K562 (cell line): ENCODE measurements around the gene SETD7. TPM values are rescaled to one million over a fixed set of nuclear protein-coding genes. Genes with fewer than 3 reads are reported as not detected.

Source experiments
- ATF6 ChIP-seq: sonication (generic); formaldehyde crosslinking; IDR thresholded peaks from 2 replicates; pipeline ENCODE4 v1.4.0; 2020; ENCODE audit warnings: mild to moderate bottlenecking, missing genetic modification reagents
- CEBPG ChIP-seq, 3 experiments: fragments of 200-800 bp in 1 of 3; sonication (Bioruptor generic) in 1 of 3; sonication (generic) in 1 of 3; formaldehyde crosslinking in 1 of 3; IDR thresholded peaks in 2 of 3; conservative IDR thresholded peaks in 1 of 3; 2 replicates each; pipeline versions ENCODE4 v1.6.1 to v1.8.0; 2016 to 2022; ENCODE audit warnings: missing compliant biosample characterization in 2 of 3, missing genetic modification characterization in 2 of 3, mild to moderate bottlenecking in 1 of 3, missing genetic modification reagents in 1 of 3
- CREM ChIP-seq: IDR thresholded peaks from 2 replicates; pipeline ENCODE4 v1.6.1; 2014; ENCODE audit warnings: antibody characterized with exemption, low read depth
- JUND ChIP-seq, 2 experiments: IDR thresholded peaks; 2 replicates in 1 of 2; 3 replicates in 1 of 2; pipeline ENCODE4 v1.6.1; 2011; ENCODE audit warnings: borderline replicate concordance in 2 of 2, low read depth in 2 of 2, low read length in 2 of 2, improper control_type of control experiment in 1 of 2, missing biosample characterization in 1 of 2, missing genetic modification characterization in 1 of 2, missing genetic modification reagents in 1 of 2
- TSC22D4 ChIP-seq: fragments of 450-650 bp; IDR thresholded peaks from 2 replicates; pipeline ENCODE4 v1.6.1; 2016; ENCODE audit warnings: missing genetic modification characterization, missing biosample characterization, control low read depth
- ZBTB40 ChIP-seq, 2 experiments: fragments of 450-650 bp in 1 of 2; sonication (generic) in 1 of 2; formaldehyde crosslinking in 1 of 2; IDR thresholded peaks; 2 replicates each; pipeline versions ENCODE4 v1.7.1 to v1.9.0; 2016 to 2022; ENCODE audit warnings: inconsistent platforms in 1 of 2, mild to moderate bottlenecking in 1 of 2, missing genetic modification reagents in 1 of 2
- ZNF764 ChIP-seq: fragments of 250-450 bp; sonication (Bioruptor Pico); IDR thresholded peaks from 2 replicates; pipeline ENCODE4 v1.4.0; 2020; ENCODE audit warnings: low read depth, mild to moderate bottlenecking, moderate library complexity
- polyA plus RNA-seq, 8 experiments: library from polyadenylated mRNA; depleted of rRNA in 4 of 8; stranded (reverse) in 5 of 8; unstranded in 3 of 8; fragments of >200 nt; fragmentation: Nextera tagmentation in 2 of 8; fragmentation: Illumina TruSeq in 1 of 8; extraction: Ambion mirVana in 2 of 8; extraction: Trizol in 1 of 8; gene quantifications; 2 replicates each; pipeline versions ENCODE4 v1.2.1 to v1.2.3, GENCODE V29; 2011 to 2014; ENCODE audit warnings: inconsistent platforms in 1 of 8, missing spikeins in 1 of 8
- total RNA-seq, 7 experiments: library from RNA; depleted of rRNA in 6 of 7; stranded (reverse); fragments of >200 nt in 6 of 7; fragmentation: Illumina TruSeq in 2 of 7; extraction: Trizol in 2 of 7; gene quantifications; 2 replicates each; pipeline versions ENCODE4 v1.2.1 to v1.2.3, GENCODE V29; 2011 to 2021; ENCODE audit warnings: low replicate concordance in 1 of 7
- TF ChIP-seq, protein P1 (sequence below): sonication (generic); formaldehyde crosslinking; IDR thresholded peaks from 2 replicates; pipeline ENCODE4 v1.8.1; 2023; ENCODE audit warnings: mild to moderate bottlenecking, missing genetic modification reagents

Gene SETD7
- total and polyA plus RNA-seq, 9 of the 15 experiments (the other 6 are each of a cell fraction or from before 2014, with no cell fraction given), result 0.37 to 2.4 (median 1.7) TPM

DNA sequence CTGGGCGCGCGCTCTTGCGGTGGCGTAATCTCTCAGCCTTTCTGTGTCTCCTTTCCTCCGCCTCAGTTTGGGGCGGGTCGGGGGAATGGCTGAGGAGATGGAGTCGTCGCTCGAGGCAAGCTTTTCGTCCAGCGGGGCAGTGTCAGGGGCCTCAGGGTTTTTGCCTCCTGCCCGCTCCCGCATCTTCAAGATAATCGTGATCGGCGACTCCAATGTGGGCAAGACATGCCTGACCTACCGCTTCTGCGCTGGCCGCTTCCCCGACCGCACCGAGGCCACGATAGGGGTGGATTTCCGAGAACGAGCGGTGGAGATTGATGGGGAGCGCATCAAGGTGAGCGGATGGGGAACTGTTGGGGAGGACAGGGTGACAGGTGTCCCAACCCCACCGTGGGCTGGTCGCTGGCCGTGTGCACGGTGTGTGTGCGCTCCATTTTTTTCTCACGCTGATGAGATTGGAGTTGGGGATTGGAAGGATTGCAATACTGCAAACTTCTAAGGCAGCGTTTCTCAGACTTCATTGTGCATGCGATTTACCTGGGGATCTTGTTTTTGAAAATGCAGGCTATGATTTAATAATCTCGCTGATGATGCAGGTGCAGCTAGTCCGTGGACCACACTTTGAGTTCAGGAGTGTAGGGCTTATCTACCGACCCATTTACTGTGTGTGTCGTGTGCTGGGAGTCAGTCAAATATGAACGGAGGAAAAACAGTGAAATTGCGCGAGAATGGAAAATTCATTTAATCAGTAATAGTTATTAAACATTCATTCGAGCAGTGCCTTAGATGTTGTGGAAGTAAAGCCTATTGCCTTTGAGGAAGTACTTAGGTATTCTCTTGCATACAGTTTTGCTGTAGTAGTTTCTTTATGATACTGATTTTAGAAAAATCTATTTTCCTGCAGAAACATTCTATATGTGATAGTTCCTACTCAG lies 101.6 kb downstream of the SETD7 start, which contains the start of gene RAB33B (continued):
- no peak for TF ChIP-seq TSC22D4 (tag)
- TF ChIP-seq JUND (IDR thresholded peaks at IDR 0.05; ENCODE audit: borderline replicate concordance, low read depth, low read length), result 0 out of 2 replicates have a peak, but pooled peaks have one; percentile 43
- no peak; the same call in 1 of the 3 replicates for TF ChIP-seq JUND (tag; IDR thresholded peaks at IDR 0.05; ENCODE audit: borderline replicate concordance, low read depth, low read length)
- peak; percentile 80 for TF ChIP-seq CEBPG (CRISPR knock-in tag; IDR thresholded peaks at IDR 0.05)
- TF ChIP-seq CEBPG (tag; conservative IDR thresholded peaks at IDR 0.05 in 1 of 2, IDR thresholded peaks at IDR 0.05 in 1 of 2), result peak; percentile 81 to 87
- peak; percentile 42; the same call in 1 of the 2 replicates for TF ChIP-seq CREM
- TF ChIP-seq, protein P1, sequence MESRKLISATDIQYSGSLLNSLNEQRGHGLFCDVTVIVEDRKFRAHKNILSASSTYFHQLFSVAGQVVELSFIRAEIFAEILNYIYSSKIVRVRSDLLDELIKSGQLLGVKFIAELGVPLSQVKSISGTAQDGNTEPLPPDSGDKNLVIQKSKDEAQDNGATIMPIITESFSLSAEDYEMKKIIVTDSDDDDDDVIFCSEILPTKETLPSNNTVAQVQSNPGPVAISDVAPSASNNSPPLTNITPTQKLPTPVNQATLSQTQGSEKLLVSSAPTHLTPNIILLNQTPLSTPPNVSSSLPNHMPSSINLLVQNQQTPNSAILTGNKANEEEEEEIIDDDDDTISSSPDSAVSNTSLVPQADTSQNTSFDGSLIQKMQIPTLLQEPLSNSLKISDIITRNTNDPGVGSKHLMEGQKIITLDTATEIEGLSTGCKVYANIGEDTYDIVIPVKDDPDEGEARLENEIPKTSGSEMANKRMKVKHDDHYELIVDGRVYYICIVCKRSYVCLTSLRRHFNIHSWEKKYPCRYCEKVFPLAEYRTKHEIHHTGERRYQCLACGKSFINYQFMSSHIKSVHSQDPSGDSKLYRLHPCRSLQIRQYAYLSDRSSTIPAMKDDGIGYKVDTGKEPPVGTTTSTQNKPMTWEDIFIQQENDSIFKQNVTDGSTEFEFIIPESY (CRISPR knock-in tag), result no peak
- TF ChIP-seq ZNF764, result no peak
- peak; percentile 35; the same call in 1 of the 2 replicates for TF ChIP-seq ZBTB40 (IDR thresholded peaks at IDR 0.05)
- TF ChIP-seq ZBTB40 (CRISPR knock-in tag; IDR thresholded peaks at IDR 0.05), result no peak
- 0 out of 2 replicates have a peak, but pooled peaks have one; percentile 40 for TF ChIP-seq ATF6 (CRISPR knock-in tag)
